Brain microvascular endothelial cell (primary cell): ENCODE data around the gene MACROD2.

Source experiments
- DNase-seq: peaks from one replicate; pipeline ENCODE4 v3.0.0-alpha.2; 2020
- H3K27ac ChIP-seq: fragments of 250-450 bp; sonication (Bioruptor Pico); 2 replicates; pipeline ENCODE4 v1.5.1; 2020; ENCODE audit warnings: mild to moderate bottlenecking, moderate library complexity
- H3K27me3 ChIP-seq: fragments of 250-450 bp; sonication (Bioruptor Pico); replicated peaks from 2 replicates; pipeline ENCODE4 v1.5.1; 2020; ENCODE audit warnings: mild to moderate bottlenecking
- H3K36me3 ChIP-seq: fragments of 250-450 bp; sonication (Bioruptor Pico); replicated peaks from 2 replicates; pipeline ENCODE4 v1.5.1; 2020; ENCODE audit warnings: mild to moderate bottlenecking
- H3K4me3 ChIP-seq: 2 replicates; pipeline ENCODE4 v1.5.1; 2011; ENCODE audit warnings: low read depth, mild to moderate bottlenecking, control low read depth, low read length, moderate library complexity
- in situ Hi-C: cut with HindIII; loops from 2 replicates; pipeline ENCODE4 v1.10.0; 2017; ENCODE audit warnings: low sequenced_read_pairs, low pct_ligation_motif_present
- TF ChIP-seq, protein P1 (sequence below): IDR thresholded peaks from 2 replicates; pipeline ENCODE4 v1.5.1; 2011; ENCODE audit warnings: low read depth, mild to moderate bottlenecking, moderate library complexity, low read length, control low read depth, inconsistent platforms; ENCODE audit errors: missing control alignments

Gene MACROD2

DNA sequence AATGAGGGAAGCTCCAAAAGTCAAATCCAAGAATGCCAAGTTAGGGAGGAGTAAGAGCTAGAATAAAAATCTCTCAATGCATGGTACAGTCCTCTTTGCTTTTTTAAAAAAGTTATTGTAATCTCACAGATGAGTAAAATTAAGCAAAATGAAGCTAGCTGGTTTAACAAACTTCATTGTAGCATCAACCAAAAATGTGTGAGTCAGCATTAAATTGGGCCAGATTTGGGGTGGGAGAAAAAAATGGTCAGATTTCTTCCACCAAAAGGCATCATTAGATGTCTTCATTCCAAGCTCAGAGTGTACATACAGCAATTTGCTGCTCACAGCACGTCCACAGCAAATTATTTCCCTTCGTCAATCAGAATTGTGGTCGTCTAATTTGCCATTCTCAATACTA is 783.6 kb downstream of the MACROD2 start:
- DNase-seq = no peak
- TF ChIP-seq, protein P1, sequence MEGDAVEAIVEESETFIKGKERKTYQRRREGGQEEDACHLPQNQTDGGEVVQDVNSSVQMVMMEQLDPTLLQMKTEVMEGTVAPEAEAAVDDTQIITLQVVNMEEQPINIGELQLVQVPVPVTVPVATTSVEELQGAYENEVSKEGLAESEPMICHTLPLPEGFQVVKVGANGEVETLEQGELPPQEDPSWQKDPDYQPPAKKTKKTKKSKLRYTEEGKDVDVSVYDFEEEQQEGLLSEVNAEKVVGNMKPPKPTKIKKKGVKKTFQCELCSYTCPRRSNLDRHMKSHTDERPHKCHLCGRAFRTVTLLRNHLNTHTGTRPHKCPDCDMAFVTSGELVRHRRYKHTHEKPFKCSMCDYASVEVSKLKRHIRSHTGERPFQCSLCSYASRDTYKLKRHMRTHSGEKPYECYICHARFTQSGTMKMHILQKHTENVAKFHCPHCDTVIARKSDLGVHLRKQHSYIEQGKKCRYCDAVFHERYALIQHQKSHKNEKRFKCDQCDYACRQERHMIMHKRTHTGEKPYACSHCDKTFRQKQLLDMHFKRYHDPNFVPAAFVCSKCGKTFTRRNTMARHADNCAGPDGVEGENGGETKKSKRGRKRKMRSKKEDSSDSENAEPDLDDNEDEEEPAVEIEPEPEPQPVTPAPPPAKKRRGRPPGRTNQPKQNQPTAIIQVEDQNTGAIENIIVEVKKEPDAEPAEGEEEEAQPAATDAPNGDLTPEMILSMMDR = no peak
- in situ Hi-C loops = no loop called here

DNA sequence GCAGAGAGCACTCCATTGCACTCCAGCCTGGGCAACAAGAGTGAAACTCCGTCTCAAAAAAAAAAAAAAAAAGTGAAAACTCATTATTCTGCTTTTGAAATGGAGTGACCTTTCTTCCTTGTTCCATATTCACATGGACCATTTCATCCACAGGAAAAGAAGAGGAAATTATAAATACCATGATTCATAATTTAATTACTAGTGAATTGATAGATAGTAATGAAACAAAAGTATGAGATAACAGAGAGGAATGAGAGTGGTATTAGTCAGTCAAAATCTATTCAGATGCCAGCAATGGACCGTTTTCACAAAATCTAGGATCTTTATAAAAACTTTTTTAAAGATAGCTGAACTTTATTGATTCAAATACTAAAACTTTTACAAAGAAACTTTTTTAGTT is 785.2 kb downstream of the MACROD2 start:
- Histone ChIP-seq H3K27me3 (no peaks in the 10 kb centered on the region), H3K36me3 (no peaks in the 10 kb centered on the region), H3K4me3 (no peak overlapping the region), H3K27ac (no peak overlapping the region)
- in situ Hi-C loops = no loop called here
- no peak for DNase-seq
- TF ChIP-seq, protein P1 = no peak

More for the DNA sequence above, 783.6 kb downstream of the MACROD2 start:
- H3K27ac ChIP-seq = no peak overlapping the region
- H3K27me3 ChIP-seq = no peaks in the 10 kb centered on the region
- no peaks in the 10 kb centered on the region for H3K36me3 ChIP-seq
- H3K4me3 ChIP-seq = no peak overlapping the region

DNA sequence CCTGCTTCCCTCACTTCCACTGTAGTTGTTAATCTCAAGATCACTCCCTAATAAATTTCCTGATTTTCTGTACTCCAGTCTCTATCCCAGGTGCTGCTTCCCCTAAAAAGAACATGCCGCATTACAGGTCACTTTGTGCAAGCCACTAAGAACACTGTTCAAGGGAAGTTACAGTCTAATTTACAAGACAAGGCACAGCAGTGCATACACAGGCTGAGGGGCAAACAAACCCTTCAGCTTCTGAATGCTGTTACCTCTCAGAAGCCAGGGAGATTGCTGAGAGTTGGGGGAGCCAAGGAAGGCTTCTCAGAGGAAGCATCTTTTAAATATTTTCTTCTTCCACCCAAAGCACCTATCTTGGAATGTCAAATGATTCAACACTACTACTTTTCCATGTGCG is 787.4 kb downstream of the MACROD2 start:
- in situ Hi-C loops = no loop called here
- DNase-seq = no peak
- Histone ChIP-seq H3K4me3 (no peak overlapping the region), H3K36me3 (no peaks in the 10 kb centered on the region), H3K27ac (no peak overlapping the region), H3K27me3 (no peaks in the 10 kb centered on the region)
- TF ChIP-seq, protein P1 = no peak

DNA sequence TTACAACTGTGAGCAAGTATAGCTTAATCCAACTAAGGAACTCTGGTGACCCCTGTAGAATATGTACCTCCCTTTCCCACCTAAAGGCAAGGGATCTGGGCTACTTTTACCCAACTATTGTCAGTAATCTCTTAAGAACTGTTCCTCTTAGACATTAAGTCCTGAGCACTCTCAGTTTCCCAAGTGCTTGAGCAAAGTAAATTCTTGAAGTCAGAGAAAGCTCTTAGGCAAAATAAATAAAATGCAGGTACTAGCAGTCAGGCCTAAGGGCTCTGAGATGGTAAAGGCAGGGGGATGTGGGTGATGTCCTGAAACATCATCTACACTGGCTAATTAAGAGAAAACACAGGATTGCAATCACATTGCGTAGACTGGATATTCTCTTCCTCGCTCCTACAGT is 788.5 kb downstream of the MACROD2 start:
- Histone ChIP-seq H3K27ac (no peak overlapping the region), H3K4me3 (no peak overlapping the region), H3K36me3 (no peaks in the 10 kb centered on the region), H3K27me3 (no peaks in the 10 kb centered on the region)
- DNase-seq = no peak
- in situ Hi-C loops = no loop called here
- TF ChIP-seq, protein P1 = no peak

DNA sequence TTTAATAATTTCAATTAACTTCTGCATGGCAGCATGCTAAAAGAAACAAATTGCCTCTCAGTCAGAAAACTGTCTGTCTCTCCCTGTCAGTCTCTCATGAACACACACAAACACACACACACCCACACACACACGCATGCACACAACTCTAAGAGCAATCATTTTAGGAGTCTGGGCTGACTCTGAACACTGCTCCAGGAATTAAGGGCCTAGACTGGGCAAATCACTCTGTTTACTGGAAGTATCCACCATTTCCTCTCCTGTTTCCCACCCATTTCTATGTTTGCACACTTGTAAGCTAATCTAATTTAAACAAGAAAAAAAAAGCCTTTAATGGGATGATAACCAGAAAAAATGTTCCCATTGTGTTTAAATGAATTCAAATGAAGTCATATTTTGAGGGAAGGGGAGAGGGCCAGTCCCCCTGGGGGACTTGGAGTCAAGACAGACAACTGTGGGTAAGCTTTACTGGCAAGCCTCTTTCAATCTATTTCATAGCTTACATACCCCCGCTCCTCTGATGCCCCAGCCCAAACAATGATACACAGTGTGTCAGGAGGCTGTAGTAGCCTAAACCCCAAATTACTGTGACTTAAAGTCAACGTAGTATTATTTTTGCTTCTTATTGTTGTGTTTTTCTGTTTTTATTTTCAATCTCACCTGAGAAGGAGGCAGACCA is 789.9 kb downstream of the MACROD2 start:
- no peaks in the 10 kb centered on the region for H3K36me3 ChIP-seq
- DNase-seq = no peak
- in situ Hi-C loops = no loop called here
- TF ChIP-seq, protein P1 = no peak
- H3K4me3 ChIP-seq = no peak overlapping the region
- H3K27me3 ChIP-seq = no peaks in the 10 kb centered on the region
- H3K27ac ChIP-seq = no peak overlapping the region

DNA sequence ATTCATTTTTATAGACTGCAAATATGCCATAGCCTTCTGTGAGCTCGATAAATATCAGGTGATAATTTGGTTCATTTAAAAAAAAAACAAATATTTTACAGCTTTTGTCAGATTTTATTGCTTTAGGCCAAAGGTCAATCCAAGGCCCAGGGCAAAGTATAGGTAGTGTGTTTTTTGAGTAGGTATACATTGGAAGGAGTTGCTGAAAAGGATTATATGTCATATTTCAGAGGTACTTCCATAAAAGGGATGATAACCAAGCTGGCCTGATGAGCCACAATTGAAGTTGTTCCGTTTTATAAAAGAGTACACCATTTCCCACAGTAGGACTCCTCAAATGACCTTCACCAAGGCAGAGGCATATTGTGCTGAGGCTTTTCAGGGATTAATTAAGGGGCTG is 794.9 kb downstream of the MACROD2 start:
- Histone ChIP-seq H3K27ac (no peak overlapping the region), H3K4me3 (no peak overlapping the region), H3K36me3 (no peaks in the 10 kb centered on the region), H3K27me3 (no peaks in the 10 kb centered on the region)
- in situ Hi-C loops = no loop called here
- TF ChIP-seq, protein P1 = no peak
- DNase-seq = no peak
